ENCODE results near the gene DNAI1.
"Not testable (repeated sequence)": the region's sequence is repeated elsewhere in the genome, so short reads cannot be mapped to it uniquely, and the experiment has no call there.

The DNAI1 gene

GRCh38 chr9:34514816-34515215, 56.2 kb downstream of the DNAI1 start:
- DNase-seq = no peak

DNA sequence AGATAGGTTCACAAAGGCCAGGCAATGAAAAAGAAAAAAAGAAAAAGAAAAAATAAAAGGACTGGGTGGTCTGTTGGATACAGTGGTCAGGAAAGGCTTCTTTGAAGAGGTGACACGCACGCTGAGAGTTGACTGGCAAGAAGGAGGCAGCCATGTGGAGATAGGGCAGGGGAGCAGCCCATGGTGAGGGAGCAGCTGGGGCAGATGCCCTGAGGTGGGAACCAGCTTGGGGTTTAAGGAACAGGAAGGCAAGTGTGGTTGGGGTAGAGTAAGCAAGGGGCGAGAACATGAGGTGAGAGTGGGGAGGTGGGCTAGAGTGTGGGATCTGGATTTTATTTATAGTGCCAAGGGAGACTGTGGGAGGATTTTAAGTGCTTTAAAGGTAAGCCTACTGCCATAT, 57.4 kb downstream of the DNAI1 start:
- no peak for DNase-seq

- no peak for DNase-seq
Measured at GRCh38 chr9:34517185-34517584, 58.6 kb downstream of the DNAI1 start.

DNA sequence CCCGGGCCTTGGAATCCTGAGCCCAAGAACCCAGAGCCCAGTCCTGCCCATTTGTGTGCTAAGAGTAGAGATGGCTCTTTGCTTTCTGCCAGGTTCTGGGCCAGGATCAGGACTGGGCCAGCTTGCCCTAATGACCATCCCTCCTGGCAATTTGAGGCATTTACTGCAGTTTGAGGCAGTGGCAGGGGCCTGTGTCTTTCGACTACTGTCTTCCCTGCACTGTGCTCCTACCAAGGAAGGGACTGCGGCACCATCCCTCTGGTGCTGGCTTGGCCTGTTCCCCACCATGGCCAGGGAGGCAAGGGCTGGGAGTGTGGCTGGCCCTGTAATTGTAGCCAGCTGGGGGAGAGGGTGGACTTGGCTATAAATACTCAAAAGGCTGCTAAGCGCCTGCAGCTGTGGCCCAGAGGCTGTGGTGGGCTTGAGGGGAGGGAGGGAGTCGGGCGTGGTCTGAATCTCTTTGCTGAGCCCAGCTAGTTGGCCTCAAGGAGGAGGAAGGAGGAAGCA, 59.6 kb downstream of the DNAI1 start:
- no peak for DNase-seq

GRCh38 chr9:34518896-34519295, 60.3 kb downstream of the DNAI1 start:
- DNase-seq = no peak

- no peak for DNase-seq
Measured at GRCh38 chr9:34519321-34520020, 60.9 kb downstream of the DNAI1 start.

DNA sequence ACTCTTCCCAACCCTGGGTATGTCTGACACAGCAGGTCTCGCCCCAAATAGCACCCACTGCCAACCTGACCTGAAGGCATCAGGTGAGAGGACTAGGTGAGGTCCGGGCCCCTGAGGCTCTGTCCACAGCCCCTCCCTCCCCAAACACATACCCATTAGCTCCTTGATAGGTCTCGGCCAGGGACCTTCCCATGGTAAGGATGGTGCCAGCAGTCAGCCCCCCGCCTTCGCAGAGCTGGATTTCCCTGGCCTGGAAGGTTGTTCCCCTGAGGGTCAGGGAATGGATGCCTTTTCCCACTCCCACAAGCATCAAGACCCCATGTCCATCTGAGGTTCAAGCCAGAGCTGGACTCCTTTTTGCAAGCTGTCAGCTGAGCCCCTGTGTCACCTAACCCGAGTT, 61.5 kb downstream of the DNAI1 start:
- no peak for DNase-seq

DNA sequence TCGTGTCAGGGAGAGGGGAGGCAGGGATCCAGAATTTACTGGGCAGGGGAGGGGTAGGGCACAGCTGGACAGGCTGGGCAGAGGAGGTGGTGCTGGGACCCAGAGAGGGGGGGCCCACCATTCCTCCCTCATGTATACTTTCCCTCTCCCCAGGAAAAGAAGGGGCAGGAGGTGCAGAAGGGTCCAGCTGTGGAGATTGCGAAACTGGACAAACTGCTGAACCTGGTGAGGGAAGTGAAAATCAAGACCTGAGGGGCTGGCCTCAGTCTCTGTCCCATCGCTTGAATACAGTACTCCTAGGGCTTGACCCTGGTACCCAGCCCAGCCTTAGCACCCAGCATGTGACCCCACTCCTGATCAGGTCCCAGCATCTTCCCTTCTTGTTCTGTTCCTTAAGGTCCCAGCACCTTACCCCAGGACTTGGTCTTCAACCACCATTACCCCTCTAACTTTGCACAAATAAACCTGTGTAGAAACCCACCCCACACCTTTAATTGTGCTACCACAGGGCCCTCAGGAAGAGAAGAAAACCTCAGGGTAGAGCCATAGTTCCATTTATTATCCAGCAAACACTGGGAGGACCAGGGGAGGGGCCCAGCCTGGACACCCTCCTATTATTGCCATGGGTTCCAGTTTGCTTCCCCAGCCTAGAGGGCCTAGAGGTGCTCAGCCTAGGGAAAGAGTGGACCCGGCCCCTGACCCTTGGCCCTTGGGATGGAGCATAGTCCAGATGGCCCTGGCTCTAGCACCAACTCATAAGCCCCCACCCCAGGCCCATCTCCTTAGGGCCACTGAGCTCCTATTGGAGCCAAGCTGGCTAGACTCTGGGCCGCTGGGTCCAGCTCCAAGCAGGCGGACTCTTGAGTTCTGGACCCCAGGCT, 62.1 kb downstream of the DNAI1 start:
- DNase-seq = no peak

- no peak for DNase-seq
Measured at GRCh38 chr9:34521406-34522045, 62.9 kb downstream of the DNAI1 start.

- no peak for DNase-seq
Measured at GRCh38 chr9:34522091-34522887, 63.7 kb downstream of the DNAI1 start.

DNA sequence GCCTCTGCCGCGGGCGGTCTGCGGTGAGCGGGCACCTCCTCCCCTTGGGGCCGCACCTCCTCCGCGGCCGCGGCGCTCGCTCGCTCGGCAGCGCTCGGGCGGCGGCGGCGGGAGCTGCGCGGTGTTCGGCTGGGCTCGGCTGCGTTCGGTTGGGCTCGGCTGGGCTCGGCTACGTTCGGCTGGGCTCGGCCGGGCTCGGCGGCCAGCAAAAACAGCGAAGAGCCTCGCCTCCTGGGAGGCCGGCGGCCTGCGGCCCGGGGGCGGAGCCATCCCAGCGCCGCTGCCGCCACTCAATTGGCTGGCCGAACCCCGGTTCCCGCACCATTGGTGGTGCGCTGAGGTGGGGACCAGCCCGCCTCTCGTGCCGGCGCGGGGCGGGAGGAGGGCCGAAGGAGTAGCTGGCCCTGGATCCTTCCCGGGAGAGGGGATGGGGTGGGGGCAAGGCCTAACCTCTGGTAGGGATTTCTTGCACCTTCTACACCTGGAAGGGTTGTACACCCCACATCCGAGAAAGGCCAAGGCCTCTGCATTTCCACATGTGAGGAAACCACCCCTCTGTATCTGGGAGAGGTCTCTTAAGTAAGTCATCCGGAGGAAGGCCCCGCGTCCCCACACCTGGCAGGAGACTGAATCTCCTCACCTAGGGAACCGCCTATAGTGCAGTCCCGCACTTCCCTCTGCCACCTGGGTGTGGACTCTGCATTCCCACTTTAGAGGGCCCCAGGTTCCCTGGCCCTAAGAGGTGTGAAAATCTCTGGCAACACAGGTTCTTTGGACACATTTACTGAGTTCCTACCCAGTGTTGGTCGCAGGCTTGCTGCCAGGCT, 64.6 kb downstream of the DNAI1 start, which contains the start of gene ENHO:
Gene ENHO (minus strand): TSS at position 20 of the 827 bp plus-strand sequence. CDS start 1,295 bp downstream, outside the sequence.
- peak; percentile 72 for DNase-seq

DNA sequence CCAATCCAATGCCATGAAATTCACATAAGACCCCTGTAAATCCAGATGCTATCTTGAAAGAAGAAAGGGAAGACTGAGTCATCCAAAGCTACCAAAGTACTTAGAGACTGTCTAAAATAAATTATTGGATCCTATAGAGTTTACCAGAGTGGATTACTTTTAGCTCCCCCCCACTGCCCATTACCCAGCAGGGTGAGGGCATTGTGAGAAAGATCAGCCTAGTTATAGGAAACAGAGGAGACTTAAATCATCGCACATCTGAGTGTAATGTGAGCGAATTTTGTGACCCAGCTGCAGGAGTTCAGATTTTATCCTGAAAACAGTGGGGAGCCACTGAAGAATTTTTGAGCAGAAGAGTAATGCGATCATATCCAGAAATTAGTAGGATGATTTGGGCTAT, 65.7 kb downstream of the DNAI1 start:
- DNase-seq = no peak

DNA sequence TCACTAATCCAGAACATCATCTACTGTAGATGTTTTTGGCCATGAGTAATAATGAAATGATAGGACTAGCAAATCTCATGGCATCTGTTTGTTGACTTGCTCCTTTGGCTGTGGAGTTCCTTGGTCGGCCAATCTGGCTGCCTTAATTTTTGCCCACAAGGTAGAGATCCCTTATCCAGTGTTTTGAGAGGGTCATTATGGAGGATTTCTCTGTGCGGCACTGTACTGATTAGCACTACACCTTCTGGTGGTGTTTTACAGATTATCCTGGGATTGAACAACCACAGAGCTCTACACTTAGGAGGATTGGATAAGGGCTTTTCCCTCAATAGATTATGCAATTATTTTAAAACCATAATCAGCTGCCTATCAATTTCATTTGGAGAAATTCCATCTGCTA, 67.4 kb downstream of the DNAI1 start:
- DNase-seq = no peak

- not testable (repeated sequence) for DNase-seq
Measured at GRCh38 chr9:34532041-34532440, 73.4 kb downstream of the DNAI1 start.

DNA sequence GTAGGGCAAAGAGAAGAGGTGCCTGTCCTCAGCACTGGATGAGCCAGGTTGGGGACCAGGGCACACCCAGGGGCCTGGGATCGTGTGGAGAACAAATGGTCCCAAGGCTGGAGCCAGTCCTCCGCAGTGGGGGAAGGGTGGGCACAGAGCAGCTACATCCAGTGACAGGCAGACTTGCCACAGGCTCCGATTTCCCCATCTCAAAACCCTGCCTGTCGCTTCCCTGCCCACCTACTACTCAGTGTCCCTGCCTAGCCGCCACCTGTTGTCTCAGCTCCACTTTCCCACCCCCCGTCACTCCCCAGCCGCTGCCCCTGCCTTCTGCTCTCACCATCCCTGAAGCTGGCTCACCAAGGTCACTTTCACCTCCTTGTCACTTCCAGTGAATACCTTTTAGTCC, 78.1 kb downstream of the DNAI1 start:
- DNase-seq = no peak

DNA sequence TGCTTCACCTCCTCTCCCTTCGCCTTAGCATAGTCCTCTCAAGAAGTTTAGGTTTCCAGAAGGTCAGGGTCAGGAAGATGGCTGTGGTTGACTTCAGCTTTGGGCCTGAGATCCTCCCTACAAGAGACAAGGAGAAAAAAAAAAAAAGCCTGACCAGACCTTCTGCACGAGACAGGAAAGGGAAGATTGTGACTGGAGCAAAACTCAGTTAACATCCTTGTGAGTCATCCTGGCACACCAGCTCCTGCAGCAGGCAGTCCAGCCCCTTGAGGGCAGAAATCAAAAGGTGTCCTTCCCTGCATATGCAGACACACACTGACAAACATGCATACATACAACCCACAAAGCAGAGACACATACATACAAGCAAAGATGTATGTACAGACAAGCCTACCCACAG, 82.2 kb downstream of the DNAI1 start:
- no peak for DNase-seq

DNA sequence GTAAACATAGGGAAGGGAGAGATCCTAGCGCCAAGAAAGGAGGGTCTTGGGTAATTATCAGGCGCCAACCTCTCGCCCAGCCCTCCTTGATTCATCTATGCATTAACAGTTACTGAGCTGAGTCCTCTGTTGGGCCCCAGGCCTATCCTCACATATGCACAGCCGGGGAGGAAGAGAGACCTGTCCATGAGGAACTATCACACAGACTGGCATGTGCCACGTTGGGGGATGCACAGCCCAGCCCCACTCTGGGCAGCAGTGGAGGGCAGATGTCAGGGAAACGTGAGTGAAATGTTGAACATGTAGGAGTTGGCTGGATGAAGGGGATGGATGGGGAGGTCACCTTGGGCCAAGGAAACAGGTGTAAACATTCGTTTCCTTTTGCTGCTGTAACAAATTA, 82.9 kb downstream of the DNAI1 start:
- DNase-seq = no peak

DNA sequence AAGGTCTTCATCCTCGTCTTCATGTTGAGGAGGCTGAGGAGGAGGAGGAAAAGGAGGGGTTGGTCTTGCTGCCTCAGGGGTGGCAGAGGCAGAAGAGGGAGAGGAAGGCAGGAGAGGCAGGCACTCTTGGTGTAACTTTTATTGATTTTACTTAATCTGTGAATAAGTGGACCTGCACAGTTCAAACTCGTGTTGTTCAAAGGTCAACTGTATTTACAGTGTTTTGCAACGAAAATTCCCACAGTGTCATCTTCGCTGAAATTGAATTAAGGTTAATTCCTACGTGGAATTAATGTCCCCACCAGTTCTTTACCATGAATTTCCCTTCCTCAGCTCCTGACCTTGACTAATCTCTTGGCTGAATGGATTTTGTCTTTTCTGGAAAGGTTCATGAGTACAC, 85.4 kb downstream of the DNAI1 start:
- no peak for DNase-seq

- DNase-seq = no peak
Measured at GRCh38 chr9:34545497-34545896, 86.9 kb downstream of the DNAI1 start.

GRCh38 chr9:34546102-34546833, 87.7 kb downstream of the DNAI1 start:
- DNase-seq = no peak
